ENCODE measurements around the gene ABI1. TPM values are rescaled to one million over a fixed set of nuclear protein-coding genes. Genes with fewer than 3 reads are reported as not detected.

Gene ABI1
- total and polyA plus RNA-seq, 9 of the 15 experiments (the other 6 are each of a cell fraction or from before 2014, with no cell fraction given) = 22.1 to 52.3 (median 39.0) TPM

GRCh38 chr10:26696786-26697162 lies 164.0 kb downstream of the ABI1 start (continued):
- TF ChIP-seq MTF1 (CRISPR knock-in tag; IDR thresholded peaks at IDR 0.05; ENCODE audit: borderline replicate concordance) = no peak
- peak; percentile 65; the same call in 1 of the 2 replicates for TF ChIP-seq BHLHE40 (IDR thresholded peaks at IDR 0.05; ENCODE audit: low read length)
- TF ChIP-seq GTF2A2 (tag; IDR thresholded peaks at IDR 0.05) = no peak
- TF ChIP-seq CEBPB (tag; IDR thresholded peaks at IDR 0.05) = peak; percentile 97
- no peak for TF ChIP-seq MXD1 (CRISPR knock-in tag; IDR thresholded peaks at IDR 0.05; ENCODE audit: borderline replicate concordance, poor library complexity, severe bottlenecking)
- TF ChIP-seq ZNF586 (CRISPR knock-in tag; conservative IDR thresholded peaks at IDR 0.05) = no peak
- peak in 1 of 2 experiments; percentile 17; a peak in 1 of 4 replicates for TF ChIP-seq MNT (conservative IDR thresholded peaks at IDR 0.05)
- no peak for TF ChIP-seq SIN3B (IDR thresholded peaks at IDR 0.05; ENCODE audit: low read depth)
- peak; percentile 10; the same call in 1 of the 2 replicates for TF ChIP-seq ZNF197 (CRISPR knock-in tag; IDR thresholded peaks at IDR 0.05; ENCODE audit: low read depth)
- TF ChIP-seq FIP1L1 (IDR thresholded peaks at IDR 0.05; ENCODE audit: low read depth, low read length, poor library complexity, severe bottlenecking) = no peak
- no peak for TF ChIP-seq ZNF511 (CRISPR knock-in tag; IDR thresholded peaks at IDR 0.05)
- no peak for TF ChIP-seq PREB (CRISPR knock-in tag; IDR thresholded peaks at IDR 0.05)
- TF ChIP-seq L3MBTL2 (IDR thresholded peaks at IDR 0.05) = no peak
- no peak for TF ChIP-seq ARID3A (IDR thresholded peaks at IDR 0.05; ENCODE audit: borderline replicate concordance, low read depth, low read length)
- TF ChIP-seq RHOXF2B (CRISPR knock-in tag; conservative IDR thresholded peaks at IDR 0.05) = no peak
- TF ChIP-seq ARID4B (CRISPR knock-in tag; IDR thresholded peaks at IDR 0.05) = no peak
- TF ChIP-seq ZNF316 (IDR thresholded peaks at IDR 0.05) = no peak
